Fibroblast of lung (primary cell): ENCODE measurements around the gene SAMD8.

Experiments
- CTCF ChIP-seq, 2 donors: IDR thresholded peaks in 1 of 2; conservative IDR thresholded peaks in 1 of 2; 1 replicate in 1 of 2; 2 replicates in 1 of 2; pipeline ENCODE4 v1.5.1; 2011 to 2012; ENCODE audit warnings: low read length in 2 of 2, control low read depth in 1 of 2, inconsistent platforms in 1 of 2, low read depth in 1 of 2, mild to moderate bottlenecking in 1 of 2
- EZH2 ChIP-seq: IDR thresholded peaks from 2 replicates; pipeline ENCODE4 v1.5.1; 2012; ENCODE audit warnings: low read length, control low read depth, mild to moderate bottlenecking; ENCODE audit errors: missing control alignments

GRCh38 chr10:75181073-75181472 is 69.6 kb downstream of the SAMD8 start:
- TF ChIP-seq CTCF (conservative IDR thresholded peaks at IDR 0.05 in 1 of 2, IDR thresholded peaks at IDR 0.05 in 1 of 2; ENCODE audit: low read depth in 1 of 2, low read length in 2 of 2) (no peak), EZH2 (no peak)
